Transverse colon (tissue), 4 donors: ENCODE data around the gene CDH12. TPM values are rescaled to one million over a fixed set of nuclear protein-coding genes. Genes with fewer than 3 reads are reported as not detected.

Experiments
- DNase-seq: peaks from one replicate; pipeline ENCODE4 v3.0.0-alpha.2; 2019
- H3K27ac ChIP-seq, 4 donors: fragments of 200-600 bp; sonication (generic); 2 replicates each; pipeline ENCODE4 v1.5.1; 2016 to 2018; ENCODE audit warnings: inconsistent platforms in 4 of 4
- H3K27me3 ChIP-seq: fragments of 200-600 bp; sonication (generic); 2 replicates; pipeline ENCODE4 v1.5.1; 2017; ENCODE audit warnings: inconsistent platforms
- H3K36me3 ChIP-seq, 4 donors: fragments of 200-600 bp; sonication (generic); 2 replicates each; pipeline ENCODE4 v1.5.1; 2017 to 2019; ENCODE audit warnings: inconsistent platforms in 4 of 4
- H3K4me1 ChIP-seq, 4 donors: fragments of 200-600 bp; sonication (generic); 2 replicates each; pipeline ENCODE4 v1.5.1; 2017 to 2020; ENCODE audit warnings: inconsistent platforms in 4 of 4
- H3K4me3 ChIP-seq, 4 donors: fragments of 200-600 bp; sonication (generic); 1 replicate in 1 of 4; 2 replicates in 3 of 4; pipeline versions ENCODE4 v1.5.1 to v1.6.1; 2017 to 2019; ENCODE audit warnings: inconsistent platforms in 4 of 4
- H3K9me3 ChIP-seq, 2 donors: fragments of 200-600 bp; sonication (generic); 2 replicates each; pipeline ENCODE4 v1.5.1; 2017 to 2019; ENCODE audit warnings: inconsistent platforms in 2 of 2
- EP300 ChIP-seq: sonication (generic); formaldehyde crosslinking; IDR thresholded peaks from one replicate; pipeline ENCODE4 v1.6.1; 2017; ENCODE audit warnings: antibody characterized with exemption, low read depth
- POLR2A ChIP-seq: fragments of 450-650 bp; IDR thresholded peaks from one replicate; pipeline ENCODE4 v1.6.1; 2016; ENCODE audit warnings: antibody characterized with exemption, mild to moderate bottlenecking, moderate library complexity
- POLR2AphosphoS5 ChIP-seq, 3 donors: sonication (generic); formaldehyde crosslinking; IDR thresholded peaks; one replicate each; pipeline ENCODE4 v1.6.1; 2016; ENCODE audit warnings: antibody characterized with exemption in 3 of 3
- WGBS, 2 donors: methylation state at CpG; one replicate each; pipeline ENCODE4 v1.1.5; 2018; ENCODE audit warnings: low coverage in 1 of 2; 5-methylcytosine and 5-hydroxymethylcytosine counted together
- in situ Hi-C, 4 donors: fragments of 200-750 bp; cut with MboI; loops; one replicate each; pipeline versions ENCODE4 v1.15.0 to v1.15.1; 2017; ENCODE audit warnings: low sequenced_read_pairs in 3 of 4, low pct_ligation_motif_present in 1 of 4, low pct_unique_long_range_greater_than_20kb in 1 of 4
- intact Hi-C: fragments of 100-400 bp; cut with DNase I; formaldehyde crosslinking; loops from one replicate; pipeline ENCODE4 v1.15.1; 2023; ENCODE audit warnings: low total_unique reads
- total RNA-seq, 4 donors: library from RNA; depleted of rRNA; stranded (reverse); fragments of >200 nt; gene quantifications; one replicate each; pipeline ENCODE4 v1.1.0, GENCODE V29; 2016
- TF ChIP-seq, protein P1 (sequence below), 5 experiments: fragments of 200-600 bp in 3 of 5; fragments of 450-650 bp in 2 of 5; sonication (generic) in 3 of 5; IDR thresholded peaks; 1 replicate in 2 of 5; 2 replicates in 3 of 5; pipeline ENCODE4 v1.5.1; 2016 to 2017; ENCODE audit warnings: antibody characterized with exemption in 5 of 5, inconsistent platforms in 3 of 5, mild to moderate bottlenecking in 2 of 5, moderate library complexity in 1 of 5

The CDH12 gene
- total RNA-seq, 4 donors from 2014 or later = 0.14 TPM; not detected in 3

- intact Hi-C loops = no loop called here
- 67 to 74% methylated on average over 5 of the region's 5 CpGs for WGBS, 2 donors
- Histone ChIP-seq H3K27ac (no peak overlapping the region), H3K9me3 (no peaks in the 10 kb centered on the region), H3K27me3 (no peaks in the 10 kb centered on the region), H3K4me3 (no peak overlapping the region), H3K36me3 (no peaks in the 10 kb centered on the region), H3K4me1 (no peaks in the 10 kb centered on the region)
- DNase-seq = no peak
- TF ChIP-seq POLR2A = no peak
- TF ChIP-seq, protein P1, sequence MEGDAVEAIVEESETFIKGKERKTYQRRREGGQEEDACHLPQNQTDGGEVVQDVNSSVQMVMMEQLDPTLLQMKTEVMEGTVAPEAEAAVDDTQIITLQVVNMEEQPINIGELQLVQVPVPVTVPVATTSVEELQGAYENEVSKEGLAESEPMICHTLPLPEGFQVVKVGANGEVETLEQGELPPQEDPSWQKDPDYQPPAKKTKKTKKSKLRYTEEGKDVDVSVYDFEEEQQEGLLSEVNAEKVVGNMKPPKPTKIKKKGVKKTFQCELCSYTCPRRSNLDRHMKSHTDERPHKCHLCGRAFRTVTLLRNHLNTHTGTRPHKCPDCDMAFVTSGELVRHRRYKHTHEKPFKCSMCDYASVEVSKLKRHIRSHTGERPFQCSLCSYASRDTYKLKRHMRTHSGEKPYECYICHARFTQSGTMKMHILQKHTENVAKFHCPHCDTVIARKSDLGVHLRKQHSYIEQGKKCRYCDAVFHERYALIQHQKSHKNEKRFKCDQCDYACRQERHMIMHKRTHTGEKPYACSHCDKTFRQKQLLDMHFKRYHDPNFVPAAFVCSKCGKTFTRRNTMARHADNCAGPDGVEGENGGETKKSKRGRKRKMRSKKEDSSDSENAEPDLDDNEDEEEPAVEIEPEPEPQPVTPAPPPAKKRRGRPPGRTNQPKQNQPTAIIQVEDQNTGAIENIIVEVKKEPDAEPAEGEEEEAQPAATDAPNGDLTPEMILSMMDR (IDR thresholded peaks at IDR 0.05) = no peak
- no peak for TF ChIP-seq POLR2AphosphoS5 (IDR thresholded peaks at IDR 0.05)
- no peak for TF ChIP-seq EP300
- in situ Hi-C loops = no loop called here
These were observed 153.8 kb downstream of the CDH12 start for GRCh38 chr5:22699319-22699718.

GRCh38 chr5:22693121-22693520 is 160.0 kb downstream of the CDH12 start:
- WGBS, 2 donors = 65 to 66% methylated on average over 4 of the region's 4 CpGs
- Histone ChIP-seq H3K27me3 (no peaks in the 10 kb centered on the region), H3K4me1 (no peaks in the 10 kb centered on the region), H3K36me3 (no peaks in the 10 kb centered on the region), H3K27ac (no peak overlapping the region), H3K9me3 (no peaks in the 10 kb centered on the region), H3K4me3 (no peak overlapping the region)
- intact Hi-C loops (no loop called here), in situ Hi-C loops (no loop called here)
- no peak for DNase-seq
- TF ChIP-seq POLR2A (no peak), POLR2AphosphoS5 (IDR thresholded peaks at IDR 0.05) (no peak), EP300 (no peak)
- TF ChIP-seq, protein P1 (IDR thresholded peaks at IDR 0.05) = no peak

GRCh38 chr5:22683050-22683449 is 170.1 kb downstream of the CDH12 start:
- H3K4me3 ChIP-seq = no peak overlapping the region
- in situ Hi-C loops = no loop called here
- WGBS, 2 donors = 0 to 26% methylated on average over 1 to 2 of the region's 2 CpGs
- intact Hi-C loops = no loop called here
- H3K27ac ChIP-seq = no peak overlapping the region
- H3K27me3 ChIP-seq = no peaks in the 10 kb centered on the region
- no peaks in the 10 kb centered on the region for H3K36me3 ChIP-seq
- no peak for TF ChIP-seq EP300
- H3K4me1 ChIP-seq = no peaks in the 10 kb centered on the region
- DNase-seq = no peak
- no peaks in the 10 kb centered on the region for H3K9me3 ChIP-seq

GRCh38 chr5:22678886-22679285 is 174.3 kb downstream of the CDH12 start:
- 62 to 65% methylated on average over 3 of the region's 3 CpGs for WGBS, 2 donors

DNA sequence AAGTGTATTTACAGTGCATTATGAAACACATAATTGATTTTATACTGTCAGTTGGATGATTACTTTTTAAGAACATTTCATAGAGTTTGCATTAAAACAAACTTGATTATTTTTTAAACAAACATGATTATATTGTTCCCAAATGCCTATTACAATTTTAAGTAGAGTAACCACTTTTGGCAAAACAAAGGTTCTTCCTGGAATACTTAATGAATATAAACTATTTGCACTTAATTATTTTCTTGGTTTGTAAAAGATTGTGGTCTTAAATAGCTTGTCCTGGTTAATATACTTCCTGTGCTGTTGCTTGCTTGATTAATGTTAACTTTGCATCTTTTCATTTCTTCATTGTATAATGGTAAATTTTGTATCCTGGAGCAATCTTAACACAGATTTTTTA is 180.0 kb downstream of the CDH12 start:
- no peak for DNase-seq
- intact Hi-C loops = no loop called here
- in situ Hi-C loops = no loop called here

More at GRCh38 chr5:22678886-22679285, 174.3 kb downstream of the CDH12 start:
- no peak overlapping the region for H3K4me3 ChIP-seq
- H3K27ac ChIP-seq = no peak overlapping the region
- no peak for DNase-seq
- no peaks in the 10 kb centered on the region for H3K27me3 ChIP-seq
- in situ Hi-C loops = no loop called here
- intact Hi-C loops = no loop called here
- no peaks in the 10 kb centered on the region for H3K4me1 ChIP-seq
- H3K36me3 ChIP-seq = no peaks in the 10 kb centered on the region
- H3K9me3 ChIP-seq = no peaks in the 10 kb centered on the region
- TF ChIP-seq POLR2A = no peak
- TF ChIP-seq, protein P1 (IDR thresholded peaks at IDR 0.05) = no peak
- no peak for TF ChIP-seq POLR2AphosphoS5 (IDR thresholded peaks at IDR 0.05)
- TF ChIP-seq EP300 = no peak

More for the DNA sequence above, 180.0 kb downstream of the CDH12 start:
- H3K4me3 ChIP-seq = no peak overlapping the region
- H3K36me3 ChIP-seq = no peaks in the 10 kb centered on the region
- no peaks in the 10 kb centered on the region for H3K27me3 ChIP-seq
- no peak overlapping the region for H3K27ac ChIP-seq
- H3K9me3 ChIP-seq = no peaks in the 10 kb centered on the region
- H3K4me1 ChIP-seq = no peaks in the 10 kb centered on the region
- TF ChIP-seq POLR2A (no peak), EP300 (no peak), POLR2AphosphoS5 (IDR thresholded peaks at IDR 0.05) (no peak)
- TF ChIP-seq, protein P1 (IDR thresholded peaks at IDR 0.05) = no peak
